Measurements from ENCODE around the gene ST8SIA1.

ST8SIA1 gene

GRCh38 chr12:22284871-22285270 is 49.6 kb downstream of the ST8SIA1 start:
- H3K27me3 Mint-ChIP-seq (ENCODE audit: low read depth) = peaks cover 4% of the 10 kb centered on the region
- H3K36me3 Mint-ChIP-seq (ENCODE audit: low read depth) = no peaks in the 10 kb centered on the region
- H3K4me1 Mint-ChIP-seq (ENCODE audit: low read depth) = peaks cover 7% of the 10 kb centered on the region
- H3K4me3 Mint-ChIP-seq = no peak overlapping the region
- DNase-seq (ENCODE audit: low spot score) = no peak
- H3K27ac Mint-ChIP-seq = no peak overlapping the region
- H3K9me3 Mint-ChIP-seq = no peaks in the 10 kb centered on the region

DNA sequence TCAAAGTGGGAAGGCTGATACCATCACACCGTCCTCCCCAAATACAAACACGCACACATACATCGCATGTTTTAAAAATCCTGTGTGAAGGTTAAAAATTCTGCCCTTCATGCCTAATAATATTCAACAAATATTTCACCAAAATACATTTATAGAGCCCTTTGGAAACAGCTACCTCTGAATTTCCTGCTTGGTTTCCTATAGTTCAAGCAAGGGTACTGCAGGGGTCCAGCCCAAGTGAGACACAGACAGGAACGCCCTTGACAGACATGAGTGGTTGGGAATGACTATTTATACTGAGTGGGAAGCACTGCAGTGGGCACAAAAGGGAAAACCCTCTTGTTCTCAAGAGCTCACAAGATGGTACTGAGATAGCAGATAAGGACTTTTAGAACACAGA is 51.0 kb downstream of the ST8SIA1 start:
- peaks cover 7% of the 10 kb centered on the region for H3K4me1 Mint-ChIP-seq (ENCODE audit: low read depth)
- no peak overlapping the region for H3K4me3 Mint-ChIP-seq
- no peaks in the 10 kb centered on the region for H3K36me3 Mint-ChIP-seq (ENCODE audit: low read depth)

DNA sequence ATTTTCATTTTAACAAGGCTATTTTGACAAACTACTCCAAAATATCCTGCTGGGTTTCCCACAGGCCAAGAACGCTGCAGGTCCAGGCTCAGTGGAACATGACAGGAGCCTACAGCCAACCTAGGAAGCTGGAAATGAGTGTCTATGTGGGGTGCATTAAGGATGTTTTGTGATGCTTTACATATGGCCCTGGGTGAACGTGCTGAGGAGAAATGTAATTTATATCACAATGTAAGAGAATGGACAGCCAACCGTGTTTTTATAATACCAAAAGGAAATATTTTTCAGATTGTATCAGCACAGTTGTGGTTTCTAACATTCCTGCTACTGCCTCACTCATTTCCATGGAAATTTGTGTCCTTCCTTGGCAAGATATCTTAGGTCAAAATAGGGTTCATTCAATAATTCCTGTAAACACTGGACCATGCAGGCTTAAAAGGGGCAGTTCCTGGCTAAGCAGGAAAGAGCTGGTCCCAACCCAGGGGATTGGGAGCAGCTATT is 51.5 kb downstream of the ST8SIA1 start:
- H3K4me1 Mint-ChIP-seq (ENCODE audit: low read depth) = peaks cover 3% of the 10 kb centered on the region
- no peak for DNase-seq (ENCODE audit: low spot score)
- H3K4me3 Mint-ChIP-seq = no peak overlapping the region
- peaks cover 4% of the 10 kb centered on the region for H3K27me3 Mint-ChIP-seq (ENCODE audit: low read depth)
- H3K27ac Mint-ChIP-seq = no peak overlapping the region
- no peaks in the 10 kb centered on the region for H3K36me3 Mint-ChIP-seq (ENCODE audit: low read depth)
- H3K9me3 Mint-ChIP-seq = no peaks in the 10 kb centered on the region

More for the DNA sequence above, 51.0 kb downstream of the ST8SIA1 start:
- peaks cover 4% of the 10 kb centered on the region for H3K27me3 Mint-ChIP-seq (ENCODE audit: low read depth)
- no peak overlapping the region for H3K27ac Mint-ChIP-seq
- no peak for DNase-seq (ENCODE audit: low spot score)
- no peaks in the 10 kb centered on the region for H3K9me3 Mint-ChIP-seq

- no peaks in the 10 kb centered on the region for H3K4me1 Mint-ChIP-seq (ENCODE audit: low read depth)
- no peaks in the 10 kb centered on the region for H3K36me3 Mint-ChIP-seq (ENCODE audit: low read depth)
- H3K4me3 Mint-ChIP-seq = no peak overlapping the region
- no peak for DNase-seq (ENCODE audit: low spot score)
- peaks cover 4% of the 10 kb centered on the region for H3K27me3 Mint-ChIP-seq (ENCODE audit: low read depth)
- H3K9me3 Mint-ChIP-seq = no peaks in the 10 kb centered on the region
- no peak overlapping the region for H3K27ac Mint-ChIP-seq
Observed at GRCh38 chr12:22282283-22282682, 52.2 kb downstream of the ST8SIA1 start.

DNA sequence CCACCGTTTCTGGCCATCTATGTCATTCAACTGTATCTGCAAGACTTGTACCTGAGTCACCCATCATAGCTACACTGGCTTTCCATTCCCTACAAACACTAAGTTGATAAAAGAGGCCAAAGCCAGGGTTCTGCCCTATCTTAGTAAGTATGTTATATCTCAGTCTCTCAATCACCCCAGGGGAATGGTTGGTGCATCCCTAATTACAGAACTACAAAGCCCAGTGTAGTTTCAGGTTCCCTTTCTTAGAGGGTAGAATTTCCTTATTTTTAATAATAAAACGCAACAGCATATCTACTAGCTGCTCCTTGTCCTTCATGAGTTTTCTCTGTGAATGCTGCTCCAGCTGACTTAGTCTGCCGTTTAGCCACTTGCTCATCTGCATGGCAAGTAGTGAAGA is 57.6 kb downstream of the ST8SIA1 start:
- H3K36me3 Mint-ChIP-seq (ENCODE audit: low read depth) = no peaks in the 10 kb centered on the region
- no peaks in the 10 kb centered on the region for H3K4me1 Mint-ChIP-seq (ENCODE audit: low read depth)
- no peak for DNase-seq (ENCODE audit: low spot score)
- H3K27me3 Mint-ChIP-seq (ENCODE audit: low read depth) = no peaks in the 10 kb centered on the region
- H3K4me3 Mint-ChIP-seq = no peak overlapping the region
- no peaks in the 10 kb centered on the region for H3K9me3 Mint-ChIP-seq
- no peak overlapping the region for H3K27ac Mint-ChIP-seq

DNA sequence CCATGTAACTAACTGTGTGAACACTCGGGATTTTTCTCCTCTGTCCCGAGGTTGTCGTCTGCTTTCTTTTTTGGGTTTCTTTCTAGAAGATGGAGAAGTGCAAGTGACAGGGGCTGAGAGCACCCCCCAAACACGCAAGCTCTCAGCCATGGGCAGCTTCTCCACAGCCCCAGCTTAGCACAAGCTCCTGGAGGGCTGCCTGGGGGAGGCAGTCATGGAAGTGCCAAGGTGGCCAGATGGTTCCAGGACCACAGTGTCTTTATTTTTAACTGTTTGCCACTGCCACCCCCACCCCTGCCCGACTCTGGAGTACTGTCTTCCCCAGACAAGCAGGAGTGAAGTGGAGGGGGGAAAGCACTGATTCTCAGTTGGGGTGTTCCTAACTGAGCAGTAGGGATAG is 58.2 kb downstream of the ST8SIA1 start:
- no peak overlapping the region for H3K4me3 Mint-ChIP-seq
- H3K36me3 Mint-ChIP-seq (ENCODE audit: low read depth) = no peaks in the 10 kb centered on the region
- H3K9me3 Mint-ChIP-seq = no peaks in the 10 kb centered on the region
- no peak for DNase-seq (ENCODE audit: low spot score)
- H3K4me1 Mint-ChIP-seq (ENCODE audit: low read depth) = no peaks in the 10 kb centered on the region
- no peaks in the 10 kb centered on the region for H3K27me3 Mint-ChIP-seq (ENCODE audit: low read depth)
- no peak overlapping the region for H3K27ac Mint-ChIP-seq

- Mint-ChIP-seq H3K27ac (no peak overlapping the region), H3K4me1 (ENCODE audit: low read depth) (no peaks in the 10 kb centered on the region), H3K4me3 (no peak overlapping the region), H3K27me3 (ENCODE audit: low read depth) (no peaks in the 10 kb centered on the region), H3K36me3 (ENCODE audit: low read depth) (no peaks in the 10 kb centered on the region), H3K9me3 (no peaks in the 10 kb centered on the region)
- DNase-seq (ENCODE audit: low spot score) = no peak
Observed at GRCh38 chr12:22275843-22276242, 58.7 kb downstream of the ST8SIA1 start.

GRCh38 chr12:22272335-22273151 is 62.0 kb downstream of the ST8SIA1 start:
- Mint-ChIP-seq H3K36me3 (ENCODE audit: low read depth) (no peaks in the 10 kb centered on the region), H3K4me3 (no peak overlapping the region), H3K27ac (no peak overlapping the region), H3K27me3 (ENCODE audit: low read depth) (no peaks in the 10 kb centered on the region), H3K4me1 (ENCODE audit: low read depth) (no peaks in the 10 kb centered on the region), H3K9me3 (no peaks in the 10 kb centered on the region)
- DNase-seq (ENCODE audit: low spot score) = no peak

GRCh38 chr12:22271023-22271422 is 63.5 kb downstream of the ST8SIA1 start:
- Mint-ChIP-seq H3K4me1 (ENCODE audit: low read depth) (no peaks in the 10 kb centered on the region), H3K36me3 (ENCODE audit: low read depth) (no peaks in the 10 kb centered on the region), H3K27me3 (ENCODE audit: low read depth) (peaks cover under 1% of the 10 kb centered on the region), H3K9me3 (no peaks in the 10 kb centered on the region), H3K4me3 (no peak overlapping the region), H3K27ac (no peak overlapping the region)
- no peak for DNase-seq (ENCODE audit: low spot score)

DNA sequence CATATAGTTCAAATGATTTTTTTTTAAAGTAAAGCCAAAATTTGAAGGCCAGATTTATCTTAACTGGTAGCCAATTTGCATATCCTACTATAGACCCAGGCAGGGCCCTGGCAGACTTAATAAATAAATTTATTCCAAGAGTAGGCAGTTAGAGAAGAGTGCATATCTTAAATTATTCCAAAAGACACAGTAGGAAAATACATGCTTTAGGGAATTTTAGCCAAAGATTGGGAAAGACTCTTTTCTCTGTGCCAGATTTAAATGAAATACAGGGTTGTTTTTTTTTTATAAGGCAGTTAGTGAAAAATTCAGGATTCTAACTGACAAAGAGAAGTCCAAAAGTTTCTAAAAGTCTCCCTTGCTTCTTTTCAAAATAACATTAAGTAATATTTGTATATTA is 65.5 kb downstream of the ST8SIA1 start:
- Mint-ChIP-seq H3K4me1 (ENCODE audit: low read depth) (no peaks in the 10 kb centered on the region), H3K9me3 (no peaks in the 10 kb centered on the region), H3K36me3 (ENCODE audit: low read depth) (no peaks in the 10 kb centered on the region), H3K27ac (no peak overlapping the region), H3K27me3 (ENCODE audit: low read depth) (peaks cover 5% of the 10 kb centered on the region), H3K4me3 (no peak overlapping the region)
- no peak for DNase-seq (ENCODE audit: low spot score)

DNA sequence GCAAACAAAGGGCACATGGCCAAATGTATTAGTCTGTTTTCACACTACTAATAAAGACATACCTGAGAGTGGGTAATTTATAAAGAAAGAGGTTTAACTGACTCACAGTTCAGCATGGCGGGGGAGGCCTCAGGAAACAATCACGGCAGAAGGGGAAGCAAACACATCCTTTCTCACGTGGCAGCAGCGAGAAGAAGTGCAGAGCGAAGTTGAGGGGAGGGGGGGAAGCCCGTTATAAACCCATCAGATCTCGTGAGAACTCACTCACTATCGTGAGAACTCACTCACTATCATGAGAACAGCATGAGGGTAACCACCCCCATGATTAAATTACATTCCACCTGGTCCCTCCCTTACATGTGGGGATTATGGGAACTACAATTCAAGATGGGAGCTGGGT is 66.1 kb downstream of the ST8SIA1 start:
- Mint-ChIP-seq H3K27me3 (ENCODE audit: low read depth) (peaks cover 6% of the 10 kb centered on the region), H3K4me3 (no peak overlapping the region), H3K4me1 (ENCODE audit: low read depth) (no peaks in the 10 kb centered on the region), H3K36me3 (ENCODE audit: low read depth) (no peaks in the 10 kb centered on the region), H3K27ac (no peak overlapping the region), H3K9me3 (no peaks in the 10 kb centered on the region)
- DNase-seq (ENCODE audit: low spot score) = no peak

GRCh38 chr12:22266101-22266500 is 68.4 kb downstream of the ST8SIA1 start:
- H3K4me3 Mint-ChIP-seq = no peak overlapping the region
- no peak overlapping the region for H3K27ac Mint-ChIP-seq

GRCh38 chr12:22264380-22264779 is 70.1 kb downstream of the ST8SIA1 start:
- Mint-ChIP-seq H3K4me3 (no peak overlapping the region), H3K27ac (no peak overlapping the region), H3K36me3 (ENCODE audit: low read depth) (no peaks in the 10 kb centered on the region), H3K9me3 (no peaks in the 10 kb centered on the region), H3K4me1 (ENCODE audit: low read depth) (no peaks in the 10 kb centered on the region), H3K27me3 (ENCODE audit: low read depth) (peaks cover 6% of the 10 kb centered on the region)
- no peak for DNase-seq (ENCODE audit: low spot score)

More at GRCh38 chr12:22266101-22266500, 68.4 kb downstream of the ST8SIA1 start:
- DNase-seq (ENCODE audit: low spot score) = no peak
- Mint-ChIP-seq H3K36me3 (ENCODE audit: low read depth) (no peaks in the 10 kb centered on the region), H3K9me3 (no peaks in the 10 kb centered on the region), H3K4me1 (ENCODE audit: low read depth) (no peaks in the 10 kb centered on the region), H3K27me3 (ENCODE audit: low read depth) (peaks cover 6% of the 10 kb centered on the region)

GRCh38 chr12:22262309-22262708 is 72.2 kb downstream of the ST8SIA1 start:
- no peaks in the 10 kb centered on the region for H3K36me3 Mint-ChIP-seq (ENCODE audit: low read depth)
- H3K27ac Mint-ChIP-seq = no peak overlapping the region
- H3K4me1 Mint-ChIP-seq (ENCODE audit: low read depth) = no peaks in the 10 kb centered on the region
- no peak overlapping the region for H3K4me3 Mint-ChIP-seq
- peaks cover 6% of the 10 kb centered on the region for H3K27me3 Mint-ChIP-seq (ENCODE audit: low read depth)
- no peak for DNase-seq (ENCODE audit: low spot score)
- no peaks in the 10 kb centered on the region for H3K9me3 Mint-ChIP-seq

GRCh38 chr12:22257100-22257499 is 77.4 kb downstream of the ST8SIA1 start:
- no peak overlapping the region for H3K4me3 Mint-ChIP-seq
- H3K27me3 Mint-ChIP-seq (ENCODE audit: low read depth) = no peaks in the 10 kb centered on the region
- no peak overlapping the region for H3K27ac Mint-ChIP-seq
- no peaks in the 10 kb centered on the region for H3K4me1 Mint-ChIP-seq (ENCODE audit: low read depth)
- DNase-seq (ENCODE audit: low spot score) = no peak
- H3K9me3 Mint-ChIP-seq = no peaks in the 10 kb centered on the region
- H3K36me3 Mint-ChIP-seq (ENCODE audit: low read depth) = no peaks in the 10 kb centered on the region
